Measurements from ENCODE around the gene BTBD3. TPM values are rescaled to one million over a fixed set of nuclear protein-coding genes. Genes with fewer than 3 reads are reported as not detected.

The BTBD3 gene
- total and polyA plus RNA-seq, 2 donors (not counting 1 experiment from before 2014, with no cell fraction given), result 47.4 to 51.7 TPM

GRCh38 chr20:11895861-11896387 is 21.8 kb upstream of the BTBD3 start:
- H3K4me3 ChIP-seq (replicated peaks in 1 of 4; ENCODE audit: control extremely low read depth in 1 of 4, insufficient read depth in 1 of 4, low read depth in 3 of 4, low read length in 4 of 4), result peak overlapping the region in 2 of 4 experiments; percentile 10 to 28
- no peak overlapping the region for H3K27ac ChIP-seq (ENCODE audit: insufficient read depth, low read length)
- H4K20me1 ChIP-seq (ENCODE audit: control insufficient read depth, extremely low read depth, insufficient read depth, low read length), result no peaks in the 10 kb centered on the region
- H3K36me3 ChIP-seq (ENCODE audit: control insufficient read depth, insufficient read depth, low read length), result no peaks in the 10 kb centered on the region
- H3K9me3 ChIP-seq (ENCODE audit: control insufficient read depth, insufficient read depth, low read depth, low read length), result no peaks in the 10 kb centered on the region
- peaks cover 82% of the 10 kb centered on the region for H3K79me2 ChIP-seq (ENCODE audit: control insufficient read depth, insufficient read depth, low read length)
- peak overlapping the region; percentile 44 for H3K4me2 ChIP-seq (ENCODE audit: extremely low read depth, insufficient read depth, low read length)
- TF ChIP-seq, protein P1, sequence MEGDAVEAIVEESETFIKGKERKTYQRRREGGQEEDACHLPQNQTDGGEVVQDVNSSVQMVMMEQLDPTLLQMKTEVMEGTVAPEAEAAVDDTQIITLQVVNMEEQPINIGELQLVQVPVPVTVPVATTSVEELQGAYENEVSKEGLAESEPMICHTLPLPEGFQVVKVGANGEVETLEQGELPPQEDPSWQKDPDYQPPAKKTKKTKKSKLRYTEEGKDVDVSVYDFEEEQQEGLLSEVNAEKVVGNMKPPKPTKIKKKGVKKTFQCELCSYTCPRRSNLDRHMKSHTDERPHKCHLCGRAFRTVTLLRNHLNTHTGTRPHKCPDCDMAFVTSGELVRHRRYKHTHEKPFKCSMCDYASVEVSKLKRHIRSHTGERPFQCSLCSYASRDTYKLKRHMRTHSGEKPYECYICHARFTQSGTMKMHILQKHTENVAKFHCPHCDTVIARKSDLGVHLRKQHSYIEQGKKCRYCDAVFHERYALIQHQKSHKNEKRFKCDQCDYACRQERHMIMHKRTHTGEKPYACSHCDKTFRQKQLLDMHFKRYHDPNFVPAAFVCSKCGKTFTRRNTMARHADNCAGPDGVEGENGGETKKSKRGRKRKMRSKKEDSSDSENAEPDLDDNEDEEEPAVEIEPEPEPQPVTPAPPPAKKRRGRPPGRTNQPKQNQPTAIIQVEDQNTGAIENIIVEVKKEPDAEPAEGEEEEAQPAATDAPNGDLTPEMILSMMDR (conservative IDR thresholded peaks at IDR 0.05 in 1 of 2, IDR thresholded peaks at IDR 0.05 in 1 of 2; ENCODE audit: low read depth in 1 of 2, low read length in 2 of 2), result no peak
- no peak for TF ChIP-seq EZH2 (IDR thresholded peaks at IDR 0.05; ENCODE audit: low read length, missing control alignments)
- DNase-seq (ENCODE audit: low read depth in 2 of 2), result peak; percentile 23 to 29
- peaks cover 7% of the 10 kb centered on the region for H3K4me1 ChIP-seq (ENCODE audit: control insufficient read depth, extremely low read depth, insufficient read depth, low read length)
- no peak overlapping the region for H2AFZ ChIP-seq (ENCODE audit: low read length)
- no peak overlapping the region for H3K9ac ChIP-seq (ENCODE audit: insufficient read depth, low read length)
- H3K27me3 ChIP-seq (ENCODE audit: control insufficient read depth, insufficient read depth, low read length), result no peaks in the 10 kb centered on the region

DNA sequence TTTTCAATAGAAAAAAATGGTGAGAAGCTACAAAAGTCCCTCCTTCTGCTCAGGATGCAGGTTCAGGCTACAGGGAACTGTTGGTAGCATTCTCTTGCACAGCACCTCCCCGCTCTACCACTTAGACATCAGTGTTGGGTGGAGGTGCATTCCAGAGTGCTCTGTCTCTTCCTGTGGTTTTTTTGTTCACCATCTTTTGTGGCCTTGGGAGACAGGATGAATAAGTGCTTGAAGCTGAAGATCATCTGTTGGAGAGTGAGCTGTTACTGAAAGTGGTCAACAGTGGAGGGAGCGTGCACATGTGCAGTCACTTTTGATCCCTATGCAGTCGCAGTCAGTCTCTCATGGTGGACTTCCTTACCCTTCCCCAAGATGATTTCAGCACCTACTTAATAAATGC is 16.6 kb upstream of the BTBD3 start:
- Histone ChIP-seq H4K20me1 (ENCODE audit: control insufficient read depth, extremely low read depth, insufficient read depth, low read length) (no peaks in the 10 kb centered on the region), H3K27ac (ENCODE audit: insufficient read depth, low read length) (no peak overlapping the region), H3K9me3 (ENCODE audit: control insufficient read depth, insufficient read depth, low read depth, low read length) (no peaks in the 10 kb centered on the region), H3K4me1 (ENCODE audit: control insufficient read depth, extremely low read depth, insufficient read depth, low read length) (peaks cover 4% of the 10 kb centered on the region), H3K4me2 (ENCODE audit: extremely low read depth, insufficient read depth, low read length) (peak overlapping the region; percentile 29), H3K4me3 (replicated peaks in 1 of 4; ENCODE audit: control extremely low read depth in 1 of 4, insufficient read depth in 1 of 4, low read depth in 3 of 4, low read length in 4 of 4) (no peak overlapping the region), H3K9ac (ENCODE audit: insufficient read depth, low read length) (no peak overlapping the region), H3K36me3 (ENCODE audit: control insufficient read depth, insufficient read depth, low read length) (no peaks in the 10 kb centered on the region), H2AFZ (ENCODE audit: low read length) (no peak overlapping the region), H3K27me3 (ENCODE audit: control insufficient read depth, insufficient read depth, low read length) (no peaks in the 10 kb centered on the region), H3K79me2 (ENCODE audit: control insufficient read depth, insufficient read depth, low read length) (peaks cover 51% of the 10 kb centered on the region)
- DNase-seq (ENCODE audit: low read depth in 2 of 2), result peak; percentile 53 to 97
- TF ChIP-seq EZH2 (IDR thresholded peaks at IDR 0.05; ENCODE audit: low read length, missing control alignments), result no peak
- TF ChIP-seq, protein P1 (conservative IDR thresholded peaks at IDR 0.05 in 1 of 2, IDR thresholded peaks at IDR 0.05 in 1 of 2; ENCODE audit: low read depth in 1 of 2, low read length in 2 of 2), result no peak

DNA sequence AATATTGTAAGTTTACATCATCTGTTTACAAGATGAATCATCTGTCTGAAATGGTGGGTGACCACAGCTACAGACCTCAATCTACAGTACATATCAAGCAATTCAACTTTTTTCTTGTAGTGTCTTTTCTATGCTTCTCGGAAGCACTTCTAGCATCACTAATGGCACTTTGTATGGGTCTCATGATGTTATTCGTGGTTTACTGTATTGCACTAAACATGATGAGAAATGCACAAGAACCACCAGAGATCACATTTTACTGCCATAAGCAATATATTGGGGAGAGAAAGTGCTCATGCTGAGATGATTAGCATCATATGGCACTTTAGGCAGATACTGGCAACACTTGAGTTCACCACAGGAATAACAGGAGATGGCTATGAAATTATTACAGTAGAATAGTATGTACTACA is 15.4 kb upstream of the BTBD3 start:
- Histone ChIP-seq H3K9ac (ENCODE audit: insufficient read depth, low read length) (no peak overlapping the region), H3K79me2 (ENCODE audit: control insufficient read depth, insufficient read depth, low read length) (peaks cover 49% of the 10 kb centered on the region), H3K36me3 (ENCODE audit: control insufficient read depth, insufficient read depth, low read length) (no peaks in the 10 kb centered on the region), H3K4me2 (ENCODE audit: extremely low read depth, insufficient read depth, low read length) (peak overlapping the region; percentile 2), H3K4me1 (ENCODE audit: control insufficient read depth, extremely low read depth, insufficient read depth, low read length) (peaks cover 6% of the 10 kb centered on the region), H4K20me1 (ENCODE audit: control insufficient read depth, extremely low read depth, insufficient read depth, low read length) (no peaks in the 10 kb centered on the region), H3K4me3 (replicated peaks in 1 of 4; ENCODE audit: control extremely low read depth in 1 of 4, insufficient read depth in 1 of 4, low read depth in 3 of 4, low read length in 4 of 4) (no peak overlapping the region), H2AFZ (ENCODE audit: low read length) (no peak overlapping the region), H3K9me3 (ENCODE audit: control insufficient read depth, insufficient read depth, low read depth, low read length) (no peaks in the 10 kb centered on the region), H3K27me3 (ENCODE audit: control insufficient read depth, insufficient read depth, low read length) (no peaks in the 10 kb centered on the region), H3K27ac (ENCODE audit: insufficient read depth, low read length) (no peak overlapping the region)
- DNase-seq (ENCODE audit: low read depth in 2 of 2), result peak; percentile 76 to 85
- TF ChIP-seq, protein P1 (conservative IDR thresholded peaks at IDR 0.05 in 1 of 2, IDR thresholded peaks at IDR 0.05 in 1 of 2; ENCODE audit: low read depth in 1 of 2, low read length in 2 of 2), result no peak
- TF ChIP-seq EZH2 (IDR thresholded peaks at IDR 0.05; ENCODE audit: low read length, missing control alignments), result no peak

All from fibroblast of lung (primary cell).